Esophagus muscularis mucosa (tissue), 3 donors: Measurements from ENCODE around the gene UGT3A2.

Experiments used
- POLR2AphosphoS5 ChIP-seq, 2 donors: sonication (generic); formaldehyde crosslinking; IDR thresholded peaks; one replicate each; pipeline ENCODE4 v1.6.1; 2017; ENCODE audit warnings: antibody characterized with exemption in 2 of 2
- TF ChIP-seq, protein P1 (sequence below), 3 experiments: fragments of 200-600 bp in 2 of 3; fragments of 450-650 bp in 1 of 3; sonication (generic) in 2 of 3; IDR thresholded peaks; one replicate each; pipeline ENCODE4 v1.5.1; 2017 to 2019; ENCODE audit warnings: antibody characterized with exemption in 3 of 3, mild to moderate bottlenecking in 2 of 3, moderate library complexity in 1 of 3

- TF ChIP-seq, protein P1, sequence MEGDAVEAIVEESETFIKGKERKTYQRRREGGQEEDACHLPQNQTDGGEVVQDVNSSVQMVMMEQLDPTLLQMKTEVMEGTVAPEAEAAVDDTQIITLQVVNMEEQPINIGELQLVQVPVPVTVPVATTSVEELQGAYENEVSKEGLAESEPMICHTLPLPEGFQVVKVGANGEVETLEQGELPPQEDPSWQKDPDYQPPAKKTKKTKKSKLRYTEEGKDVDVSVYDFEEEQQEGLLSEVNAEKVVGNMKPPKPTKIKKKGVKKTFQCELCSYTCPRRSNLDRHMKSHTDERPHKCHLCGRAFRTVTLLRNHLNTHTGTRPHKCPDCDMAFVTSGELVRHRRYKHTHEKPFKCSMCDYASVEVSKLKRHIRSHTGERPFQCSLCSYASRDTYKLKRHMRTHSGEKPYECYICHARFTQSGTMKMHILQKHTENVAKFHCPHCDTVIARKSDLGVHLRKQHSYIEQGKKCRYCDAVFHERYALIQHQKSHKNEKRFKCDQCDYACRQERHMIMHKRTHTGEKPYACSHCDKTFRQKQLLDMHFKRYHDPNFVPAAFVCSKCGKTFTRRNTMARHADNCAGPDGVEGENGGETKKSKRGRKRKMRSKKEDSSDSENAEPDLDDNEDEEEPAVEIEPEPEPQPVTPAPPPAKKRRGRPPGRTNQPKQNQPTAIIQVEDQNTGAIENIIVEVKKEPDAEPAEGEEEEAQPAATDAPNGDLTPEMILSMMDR (IDR thresholded peaks at IDR 0.05): no peak
- TF ChIP-seq POLR2AphosphoS5 (IDR thresholded peaks at IDR 0.05): no peak
Observed at GRCh38 chr5:36013182-36013581, 53.5 kb downstream of the UGT3A2 start.
